ENCODE measurements around the gene GLE1. TPM values are rescaled to one million over a fixed set of nuclear protein-coding genes. Genes with fewer than 3 reads are reported as not detected.
"Not testable (repeated sequence)": the region's sequence is repeated elsewhere in the genome, so short reads cannot be mapped to it uniquely, and the experiment has no call there.

The GLE1 gene
- total RNA-seq, 1 experiment from 2014 or later, result 52.3 TPM

DNA sequence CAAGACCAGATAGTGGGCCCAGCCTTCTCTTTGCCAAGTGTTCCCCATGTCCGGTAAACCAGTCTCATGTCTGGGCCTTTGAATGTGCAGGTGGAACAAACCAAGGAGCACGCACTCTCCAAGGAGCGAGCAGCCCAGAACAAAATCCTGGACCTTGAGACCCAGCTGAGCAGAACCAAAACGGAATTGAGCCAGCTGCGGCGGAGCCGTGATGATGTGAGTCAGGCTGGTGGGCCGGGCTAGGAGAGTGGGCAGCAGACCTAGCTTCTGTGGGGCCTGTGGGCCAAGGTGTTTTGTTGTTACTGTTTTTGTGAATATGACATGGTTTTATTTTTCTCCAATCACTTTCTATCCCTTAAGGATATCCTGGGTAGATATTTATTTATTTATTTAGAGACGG, 5.6 kb upstream of the GLE1 start:
- peaks cover 64% of the 10 kb centered on the region for H3K36me3 ChIP-seq (ENCODE audit: insufficient read depth, low read length, poor library complexity, severe bottlenecking)
- H3K9me3 ChIP-seq (ENCODE audit: low read depth, low read length, poor library complexity, severe bottlenecking), result no peaks in the 10 kb centered on the region
- POLR2A ChIA-PET (ENCODE audit: low non-redundant PET), result interaction anchor here (0.6 kb wide), 1 partner anchor 713 kb away, joined by 4 read pairs; the partner anchor contains the start of gene CDK9

GRCh38 chr9:128499920-128500319, 4.6 kb upstream of the GLE1 start:
- H3K27me3 ChIP-seq (replicated peaks; ENCODE audit: insufficient read depth, low read depth, low read length, poor library complexity), result no peaks in the 10 kb centered on the region
- H3K36me3 ChIP-seq (ENCODE audit: insufficient read depth, low read length, poor library complexity, severe bottlenecking), result peaks cover 54% of the 10 kb centered on the region
- no TSS peak for BruUV-seq (replicated peaks)
- no peak overlapping the region for H3K27ac ChIP-seq (ENCODE audit: low read depth, low read length, poor library complexity, severe bottlenecking)
- no peak for DNase-seq (ENCODE audit: low spot score)
- ChIA-PET POLR2A (ENCODE audit: low non-redundant PET) (no interaction called here), CTCF (no interaction called here)
- TF ChIP-seq EZH2 (IDR thresholded peaks at IDR 0.05; ENCODE audit: borderline replicate concordance, low read depth, low read length, poor library complexity, severe bottlenecking), result no peak
- TF ChIP-seq, protein P1, sequence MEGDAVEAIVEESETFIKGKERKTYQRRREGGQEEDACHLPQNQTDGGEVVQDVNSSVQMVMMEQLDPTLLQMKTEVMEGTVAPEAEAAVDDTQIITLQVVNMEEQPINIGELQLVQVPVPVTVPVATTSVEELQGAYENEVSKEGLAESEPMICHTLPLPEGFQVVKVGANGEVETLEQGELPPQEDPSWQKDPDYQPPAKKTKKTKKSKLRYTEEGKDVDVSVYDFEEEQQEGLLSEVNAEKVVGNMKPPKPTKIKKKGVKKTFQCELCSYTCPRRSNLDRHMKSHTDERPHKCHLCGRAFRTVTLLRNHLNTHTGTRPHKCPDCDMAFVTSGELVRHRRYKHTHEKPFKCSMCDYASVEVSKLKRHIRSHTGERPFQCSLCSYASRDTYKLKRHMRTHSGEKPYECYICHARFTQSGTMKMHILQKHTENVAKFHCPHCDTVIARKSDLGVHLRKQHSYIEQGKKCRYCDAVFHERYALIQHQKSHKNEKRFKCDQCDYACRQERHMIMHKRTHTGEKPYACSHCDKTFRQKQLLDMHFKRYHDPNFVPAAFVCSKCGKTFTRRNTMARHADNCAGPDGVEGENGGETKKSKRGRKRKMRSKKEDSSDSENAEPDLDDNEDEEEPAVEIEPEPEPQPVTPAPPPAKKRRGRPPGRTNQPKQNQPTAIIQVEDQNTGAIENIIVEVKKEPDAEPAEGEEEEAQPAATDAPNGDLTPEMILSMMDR (conservative IDR thresholded peaks at IDR 0.05; ENCODE audit: low read depth, low read length), result no peak
- H3K4me3 ChIP-seq (ENCODE audit: low read depth, low read length, poor library complexity, severe bottlenecking), result no peak overlapping the region
- H3K4me1 ChIP-seq (ENCODE audit: insufficient read depth, low read length, poor library complexity, severe bottlenecking), result no peaks in the 10 kb centered on the region
- H3K9me3 ChIP-seq (ENCODE audit: low read depth, low read length, poor library complexity, severe bottlenecking), result no peaks in the 10 kb centered on the region
- intact Hi-C loops (cut with micrococcal nuclease; ENCODE audit: unreplicated experiment), result no loop called here

More for the DNA sequence above, 5.6 kb upstream of the GLE1 start:
- DNase-seq (ENCODE audit: low spot score), result no peak
- CTCF ChIA-PET, result no interaction called here
- Histone ChIP-seq H3K4me3 (ENCODE audit: low read depth, low read length, poor library complexity, severe bottlenecking) (no peak overlapping the region), H3K4me1 (ENCODE audit: insufficient read depth, low read length, poor library complexity, severe bottlenecking) (no peaks in the 10 kb centered on the region), H3K27ac (ENCODE audit: low read depth, low read length, poor library complexity, severe bottlenecking) (no peak overlapping the region), H3K27me3 (replicated peaks; ENCODE audit: insufficient read depth, low read depth, low read length, poor library complexity) (no peaks in the 10 kb centered on the region)
- BruUV-seq (replicated peaks), result no TSS peak
- intact Hi-C loops (cut with micrococcal nuclease; ENCODE audit: unreplicated experiment), result no loop called here
- TF ChIP-seq EZH2 (IDR thresholded peaks at IDR 0.05; ENCODE audit: borderline replicate concordance, low read depth, low read length, poor library complexity, severe bottlenecking), result no peak
- TF ChIP-seq, protein P1 (conservative IDR thresholded peaks at IDR 0.05; ENCODE audit: low read depth, low read length), result no peak

DNA sequence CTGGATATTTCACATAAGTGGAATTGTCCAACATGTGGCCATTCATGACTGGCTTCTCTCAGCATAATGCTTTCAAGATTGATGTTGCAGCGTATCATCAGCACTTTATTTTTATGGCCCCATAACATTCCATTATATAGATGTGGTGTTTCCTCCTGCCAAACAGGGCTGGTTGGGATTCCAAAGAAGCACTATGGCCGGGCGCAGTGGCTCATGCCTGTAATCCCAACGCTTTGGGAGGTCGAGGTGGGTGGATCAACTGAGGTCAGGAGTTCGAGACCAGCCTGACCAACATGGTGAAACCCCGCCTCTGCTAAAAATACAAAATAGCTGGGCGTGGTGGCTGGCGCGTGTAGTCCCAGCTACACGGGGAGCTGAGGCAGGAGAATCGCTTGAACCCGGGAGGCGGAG, 1.1 kb upstream of the GLE1 start:
- CTCF ChIA-PET; BruUV-seq (replicated peaks); H3K4me1 ChIP-seq (ENCODE audit: insufficient read depth, low read length, poor library complexity, severe bottlenecking); POLR2A ChIA-PET (ENCODE audit: low non-redundant PET); H3K9me3 ChIP-seq (ENCODE audit: low read depth, low read length, poor library complexity, severe bottlenecking); DNase-seq (ENCODE audit: low spot score); H3K4me3 ChIP-seq (ENCODE audit: low read depth, low read length, poor library complexity, severe bottlenecking); H3K27me3 ChIP-seq (replicated peaks; ENCODE audit: insufficient read depth, low read depth, low read length, poor library complexity); intact Hi-C loops (cut with micrococcal nuclease; ENCODE audit: unreplicated experiment): not testable (repeated sequence)
- H3K36me3 ChIP-seq (ENCODE audit: insufficient read depth, low read length, poor library complexity, severe bottlenecking), result peaks cover 28% of the 10 kb centered on the region
- peak overlapping the region; percentile 74 for H3K27ac ChIP-seq (ENCODE audit: low read depth, low read length, poor library complexity, severe bottlenecking)

DNA sequence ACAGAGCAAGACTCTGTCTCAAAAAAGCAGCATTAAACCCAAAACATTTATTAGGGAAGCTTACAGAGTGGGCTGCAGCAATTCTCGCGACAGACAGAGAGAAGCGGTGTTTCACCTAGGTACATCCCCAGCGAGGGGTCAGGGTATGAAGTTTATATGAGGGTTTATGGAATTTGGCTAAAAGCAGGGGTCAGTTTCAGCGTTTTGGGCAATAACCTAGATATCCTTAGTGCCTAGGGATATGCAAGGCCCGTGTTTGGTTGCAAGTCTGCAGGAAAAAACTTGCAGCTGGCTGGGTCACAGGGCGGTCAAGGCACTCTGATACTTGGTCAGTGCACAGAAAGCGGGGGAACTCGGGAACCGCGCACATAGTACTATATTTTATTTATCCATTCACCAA, 649 bp upstream of the GLE1 start:
- no TSS peak for BruUV-seq (replicated peaks)
- Histone ChIP-seq H3K4me1 (ENCODE audit: insufficient read depth, low read length, poor library complexity, severe bottlenecking) (peaks cover 6% of the 10 kb centered on the region), H3K4me3 (ENCODE audit: low read depth, low read length, poor library complexity, severe bottlenecking) (peak overlapping the region; percentile 79), H3K9me3 (ENCODE audit: low read depth, low read length, poor library complexity, severe bottlenecking) (no peaks in the 10 kb centered on the region), H3K27me3 (replicated peaks; ENCODE audit: insufficient read depth, low read depth, low read length, poor library complexity) (no peaks in the 10 kb centered on the region), H3K27ac (ENCODE audit: low read depth, low read length, poor library complexity, severe bottlenecking) (peak overlapping the region; percentile 74), H3K36me3 (ENCODE audit: insufficient read depth, low read length, poor library complexity, severe bottlenecking) (peaks cover 25% of the 10 kb centered on the region)
- ChIA-PET CTCF (no interaction called here), POLR2A (ENCODE audit: low non-redundant PET) (no interaction called here)
- no peak for DNase-seq (ENCODE audit: low spot score)
- TF ChIP-seq, protein P1 (conservative IDR thresholded peaks at IDR 0.05; ENCODE audit: low read depth, low read length), result no peak
- TF ChIP-seq EZH2 (IDR thresholded peaks at IDR 0.05; ENCODE audit: borderline replicate concordance, low read depth, low read length, poor library complexity, severe bottlenecking), result no peak
- intact Hi-C loops (cut with micrococcal nuclease; ENCODE audit: unreplicated experiment), result no loop called here
